Fibroblast of skin of right biceps (primary cell): Measurements from ENCODE around the gene TMEM132C.

ENCODE experiments used
- DNase-seq: peaks from one replicate; pipeline ENCODE4 v3.0.0-alpha.2; 2013

Gene TMEM132C

GRCh38 chr12:128623748-128624147 lies 356.8 kb downstream of the TMEM132C start:
- DNase-seq = no peak

- DNase-seq = no peak
Measured at GRCh38 chr12:128626808-128627320, 359.9 kb downstream of the TMEM132C start.

GRCh38 chr12:128627659-128628058 lies 360.7 kb downstream of the TMEM132C start:
- DNase-seq = no peak

GRCh38 chr12:128629979-128630378 lies 363.0 kb downstream of the TMEM132C start:
- DNase-seq = no peak

- DNase-seq = no peak
Measured at GRCh38 chr12:128637642-128638606, 371.0 kb downstream of the TMEM132C start.

- no peak for DNase-seq
Measured at GRCh38 chr12:128639089-128639488, 372.1 kb downstream of the TMEM132C start.

GRCh38 chr12:128643155-128643554 lies 376.2 kb downstream of the TMEM132C start:
- DNase-seq = no peak

- DNase-seq = no peak
Measured at GRCh38 chr12:128644664-128645296, 377.8 kb downstream of the TMEM132C start.

GRCh38 chr12:128649902-128650301 lies 382.9 kb downstream of the TMEM132C start:
- no peak for DNase-seq

- no peak for DNase-seq
Measured at GRCh38 chr12:128652136-128652751, 385.3 kb downstream of the TMEM132C start.

- DNase-seq = no peak
Measured at GRCh38 chr12:128654468-128654867, 387.5 kb downstream of the TMEM132C start.

- no peak for DNase-seq
Measured at GRCh38 chr12:128657378-128657777, 390.4 kb downstream of the TMEM132C start.

GRCh38 chr12:128660532-128661225 lies 393.7 kb downstream of the TMEM132C start:
- DNase-seq = no peak

GRCh38 chr12:128661226-128661569 lies 394.2 kb downstream of the TMEM132C start:
- no peak for DNase-seq

GRCh38 chr12:128662101-128662500 lies 395.1 kb downstream of the TMEM132C start:
- no peak for DNase-seq

GRCh38 chr12:128664501-128664900 lies 397.5 kb downstream of the TMEM132C start:
- DNase-seq = no peak

- no peak for DNase-seq
Measured at GRCh38 chr12:128667193-128667592, 400.2 kb downstream of the TMEM132C start.

- DNase-seq = no peak
Measured at GRCh38 chr12:128671528-128672042, 404.6 kb downstream of the TMEM132C start.

GRCh38 chr12:128672428-128672827 lies 405.5 kb downstream of the TMEM132C start:
- DNase-seq = no peak

GRCh38 chr12:128672893-128673292 lies 405.9 kb downstream of the TMEM132C start:
- DNase-seq = no peak

GRCh38 chr12:128675576-128675975 lies 408.6 kb downstream of the TMEM132C start:
- DNase-seq = no peak

- DNase-seq = no peak
Measured at GRCh38 chr12:128680555-128680954, 413.6 kb downstream of the TMEM132C start.
